C4-2B (cell line): ENCODE results near the gene RDH14.

Experiments
- ZFX ChIP-seq: fragments of 450-650 bp; IDR thresholded peaks from 2 replicates; pipeline ENCODE4 v1.6.1; 2017
- TF ChIP-seq, protein P1 (sequence below): fragments of 450-650 bp; conservative IDR thresholded peaks from 2 replicates; pipeline ENCODE4 v1.5.1; 2017; ENCODE audit warnings: mild to moderate bottlenecking

DNA sequence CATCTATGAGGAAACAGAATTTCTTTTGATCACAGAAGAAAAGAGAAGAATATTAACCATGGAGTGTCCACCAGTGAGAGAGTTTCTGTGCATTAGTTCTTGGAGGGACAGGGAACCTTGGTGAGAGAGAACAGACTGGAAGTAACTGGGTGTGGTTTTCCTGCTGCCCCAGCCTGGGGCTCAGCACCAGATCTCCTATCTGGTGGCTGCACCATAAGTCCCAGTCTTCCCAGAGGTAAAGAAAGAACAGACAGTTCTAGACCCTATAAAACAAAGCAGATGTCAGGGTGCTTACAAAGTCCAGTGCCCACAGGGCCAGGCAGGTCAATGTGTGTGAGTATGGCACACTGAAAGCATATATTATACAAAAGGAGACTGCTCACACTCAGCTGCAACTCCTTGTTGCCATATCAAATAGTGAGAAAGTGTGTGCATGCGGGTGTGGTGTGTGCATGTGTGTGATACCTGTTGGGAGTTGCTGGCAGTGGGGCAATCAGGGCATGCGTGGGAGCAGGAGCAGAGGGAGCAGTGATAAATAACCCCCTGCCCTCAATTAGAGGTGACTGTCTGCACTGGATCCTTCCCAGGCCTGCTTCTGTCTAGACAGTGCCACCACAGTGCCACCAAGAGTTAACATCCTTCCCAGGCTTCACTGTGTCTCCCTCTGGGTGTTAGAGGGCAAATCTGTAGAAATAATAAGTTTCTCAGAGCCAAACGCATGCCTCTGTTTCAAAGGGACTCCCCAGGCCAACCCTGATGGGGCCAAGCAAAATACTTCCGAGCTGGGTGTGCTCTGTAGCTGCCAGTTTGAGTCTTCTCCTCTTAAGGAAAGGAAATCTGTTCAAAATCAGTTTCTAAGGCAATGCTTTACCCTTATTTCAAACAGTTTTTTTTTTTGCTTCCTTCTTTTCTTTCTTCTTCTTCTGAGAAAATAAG lies 45.7 kb downstream of the RDH14 start:
- TF ChIP-seq, protein P1, sequence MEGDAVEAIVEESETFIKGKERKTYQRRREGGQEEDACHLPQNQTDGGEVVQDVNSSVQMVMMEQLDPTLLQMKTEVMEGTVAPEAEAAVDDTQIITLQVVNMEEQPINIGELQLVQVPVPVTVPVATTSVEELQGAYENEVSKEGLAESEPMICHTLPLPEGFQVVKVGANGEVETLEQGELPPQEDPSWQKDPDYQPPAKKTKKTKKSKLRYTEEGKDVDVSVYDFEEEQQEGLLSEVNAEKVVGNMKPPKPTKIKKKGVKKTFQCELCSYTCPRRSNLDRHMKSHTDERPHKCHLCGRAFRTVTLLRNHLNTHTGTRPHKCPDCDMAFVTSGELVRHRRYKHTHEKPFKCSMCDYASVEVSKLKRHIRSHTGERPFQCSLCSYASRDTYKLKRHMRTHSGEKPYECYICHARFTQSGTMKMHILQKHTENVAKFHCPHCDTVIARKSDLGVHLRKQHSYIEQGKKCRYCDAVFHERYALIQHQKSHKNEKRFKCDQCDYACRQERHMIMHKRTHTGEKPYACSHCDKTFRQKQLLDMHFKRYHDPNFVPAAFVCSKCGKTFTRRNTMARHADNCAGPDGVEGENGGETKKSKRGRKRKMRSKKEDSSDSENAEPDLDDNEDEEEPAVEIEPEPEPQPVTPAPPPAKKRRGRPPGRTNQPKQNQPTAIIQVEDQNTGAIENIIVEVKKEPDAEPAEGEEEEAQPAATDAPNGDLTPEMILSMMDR, result no peak
- TF ChIP-seq ZFX, result no peak
